GM12872 (cell line): ENCODE data around the gene VSIG4.

Source experiments
- TF ChIP-seq, protein P1 (sequence below): IDR thresholded peaks from 3 replicates; pipeline ENCODE4 v1.5.1; 2011; ENCODE audit warnings: low read depth, mild to moderate bottlenecking, low read length, moderate library complexity; ENCODE audit not compliant: insufficient read depth

VSIG4 gene, protein sequence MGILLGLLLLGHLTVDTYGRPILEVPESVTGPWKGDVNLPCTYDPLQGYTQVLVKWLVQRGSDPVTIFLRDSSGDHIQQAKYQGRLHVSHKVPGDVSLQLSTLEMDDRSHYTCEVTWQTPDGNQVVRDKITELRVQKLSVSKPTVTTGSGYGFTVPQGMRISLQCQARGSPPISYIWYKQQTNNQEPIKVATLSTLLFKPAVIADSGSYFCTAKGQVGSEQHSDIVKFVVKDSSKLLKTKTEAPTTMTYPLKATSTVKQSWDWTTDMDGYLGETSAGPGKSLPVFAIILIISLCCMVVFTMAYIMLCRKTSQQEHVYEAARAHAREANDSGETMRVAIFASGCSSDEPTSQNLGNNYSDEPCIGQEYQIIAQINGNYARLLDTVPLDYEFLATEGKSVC

DNA sequence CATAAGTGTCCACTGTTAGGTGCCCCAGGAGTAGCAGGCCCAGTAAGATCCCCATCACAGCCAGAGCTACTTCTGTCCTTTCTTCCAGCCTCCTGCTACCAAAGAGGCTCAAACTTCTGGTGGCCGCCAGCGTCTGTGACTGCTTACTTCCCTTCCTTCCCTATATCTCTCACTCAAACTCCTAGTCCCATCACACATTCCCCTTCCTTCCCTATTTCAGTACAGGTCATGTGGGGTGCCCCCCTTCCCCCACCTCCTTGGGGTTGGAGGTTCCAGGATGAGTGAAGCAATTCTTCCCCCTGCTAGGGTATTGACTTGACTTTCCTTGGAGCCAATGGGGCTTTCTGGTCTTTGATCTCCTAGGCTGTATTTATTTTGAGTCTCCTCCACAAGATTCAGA, at the start of gene VSIG4:
TSS of gene VSIG4 (minus strand) at position 137 of the 400 bp plus-strand sequence. CDS start at position 55, 82 bp downstream.
- TF ChIP-seq, protein P1, sequence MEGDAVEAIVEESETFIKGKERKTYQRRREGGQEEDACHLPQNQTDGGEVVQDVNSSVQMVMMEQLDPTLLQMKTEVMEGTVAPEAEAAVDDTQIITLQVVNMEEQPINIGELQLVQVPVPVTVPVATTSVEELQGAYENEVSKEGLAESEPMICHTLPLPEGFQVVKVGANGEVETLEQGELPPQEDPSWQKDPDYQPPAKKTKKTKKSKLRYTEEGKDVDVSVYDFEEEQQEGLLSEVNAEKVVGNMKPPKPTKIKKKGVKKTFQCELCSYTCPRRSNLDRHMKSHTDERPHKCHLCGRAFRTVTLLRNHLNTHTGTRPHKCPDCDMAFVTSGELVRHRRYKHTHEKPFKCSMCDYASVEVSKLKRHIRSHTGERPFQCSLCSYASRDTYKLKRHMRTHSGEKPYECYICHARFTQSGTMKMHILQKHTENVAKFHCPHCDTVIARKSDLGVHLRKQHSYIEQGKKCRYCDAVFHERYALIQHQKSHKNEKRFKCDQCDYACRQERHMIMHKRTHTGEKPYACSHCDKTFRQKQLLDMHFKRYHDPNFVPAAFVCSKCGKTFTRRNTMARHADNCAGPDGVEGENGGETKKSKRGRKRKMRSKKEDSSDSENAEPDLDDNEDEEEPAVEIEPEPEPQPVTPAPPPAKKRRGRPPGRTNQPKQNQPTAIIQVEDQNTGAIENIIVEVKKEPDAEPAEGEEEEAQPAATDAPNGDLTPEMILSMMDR: no peak

DNA sequence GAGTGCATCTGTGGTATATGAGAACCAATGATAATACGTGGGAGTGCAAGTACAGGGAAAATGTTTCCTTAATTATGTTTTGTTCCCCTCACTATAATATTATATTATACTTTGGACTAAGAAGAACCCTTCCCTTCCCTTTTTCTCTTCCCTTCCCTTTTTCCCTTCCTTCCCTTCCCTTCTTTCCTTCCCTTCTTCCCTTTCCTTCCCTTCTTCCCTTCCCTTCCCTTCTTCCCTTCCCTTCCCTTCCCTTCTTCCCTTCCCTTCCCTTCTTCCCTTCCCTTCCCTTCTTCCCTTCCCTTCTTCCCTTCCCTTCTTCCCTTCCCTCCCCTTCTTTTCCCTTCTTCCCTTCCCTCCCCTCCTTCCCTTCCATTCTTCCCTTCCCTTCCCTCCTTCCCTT, 36.9 kb upstream of the VSIG4 start:
- TF ChIP-seq, protein P1: no peak

DNA sequence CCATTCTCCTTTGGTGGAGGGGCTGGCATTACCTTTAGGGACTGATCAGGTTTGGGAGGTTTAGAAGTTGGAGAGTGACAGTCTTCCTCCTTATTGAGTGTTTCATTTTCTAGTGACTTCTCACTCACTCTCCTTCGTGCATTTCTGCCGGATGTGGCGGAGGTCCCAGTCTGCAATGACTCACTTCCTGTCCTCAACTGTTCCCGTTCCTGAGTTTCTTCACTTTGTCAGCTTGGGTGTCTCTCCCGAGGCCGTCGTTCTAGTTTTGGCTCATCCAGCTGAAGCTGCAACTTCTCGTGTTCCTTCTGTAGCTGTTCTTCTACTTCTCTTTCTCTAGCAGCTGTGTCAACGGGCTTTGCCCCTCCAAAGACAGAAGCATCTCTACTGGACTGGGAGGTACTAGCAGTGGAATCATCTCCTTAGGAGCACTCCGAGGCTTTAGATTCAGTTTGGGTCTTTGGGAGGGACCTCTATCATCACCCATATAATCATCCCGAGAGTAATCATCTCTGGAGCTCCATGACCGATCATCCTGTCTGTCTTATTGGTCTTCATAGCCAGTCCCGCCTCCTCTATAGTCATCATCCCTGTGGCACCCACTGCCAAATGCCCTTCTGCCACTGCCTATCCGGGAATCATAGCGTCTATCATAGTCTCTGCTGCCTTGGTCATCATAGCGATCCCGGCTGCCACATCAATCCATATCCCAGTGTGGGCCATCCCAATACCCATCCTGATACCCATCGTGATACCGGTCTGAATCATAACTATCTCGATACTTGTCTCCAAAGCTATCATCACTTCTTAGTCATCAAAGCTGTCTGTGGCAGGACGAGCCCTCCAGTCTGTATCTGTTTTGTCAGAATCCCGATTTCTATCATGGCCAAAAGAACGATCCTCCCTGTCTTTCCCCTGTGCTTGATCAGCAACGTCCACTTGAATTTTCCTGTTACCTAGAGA, 35.3 kb upstream of the VSIG4 start:
- TF ChIP-seq, protein P1: no peak

DNA sequence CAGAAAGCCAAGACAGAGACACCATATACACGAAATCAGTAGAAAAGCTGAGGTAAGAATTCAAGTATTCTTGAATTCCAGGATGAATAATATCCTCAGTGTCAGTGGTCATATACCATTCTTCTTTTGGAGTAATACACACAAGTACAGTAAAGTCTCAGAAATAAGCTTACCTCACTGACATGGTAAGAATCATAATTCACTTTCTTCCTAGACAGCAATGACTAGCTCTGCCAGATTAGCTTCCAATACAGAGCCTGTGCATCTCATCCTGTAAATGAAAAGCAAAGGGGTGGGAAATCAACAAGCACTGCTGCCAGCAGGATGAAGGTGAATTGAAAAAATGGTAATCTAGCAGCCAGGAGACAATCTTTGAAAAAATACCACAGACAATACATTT, 31.2 kb upstream of the VSIG4 start:
- TF ChIP-seq, protein P1: no peak

DNA sequence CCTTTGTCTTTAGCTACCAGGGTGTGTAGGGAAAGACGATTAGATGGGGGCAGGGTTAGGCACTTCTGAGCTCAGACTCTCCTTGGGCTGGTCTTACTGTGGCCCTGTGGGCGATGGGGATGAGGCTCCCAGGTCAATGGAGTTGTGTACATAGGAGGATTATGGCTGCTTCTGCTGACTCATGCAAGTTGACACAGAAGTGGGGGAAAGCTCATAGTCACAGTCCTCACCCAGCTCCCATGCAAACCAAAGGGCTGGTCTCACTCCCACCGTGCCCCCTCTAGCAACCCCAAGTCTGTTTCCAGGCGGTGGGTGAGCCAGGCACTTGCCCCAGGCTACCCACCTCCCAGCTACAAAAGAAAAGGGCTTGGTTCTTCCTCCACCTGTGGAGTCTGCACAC, 24.4 kb upstream of the VSIG4 start:
- TF ChIP-seq, protein P1: no peak

DNA sequence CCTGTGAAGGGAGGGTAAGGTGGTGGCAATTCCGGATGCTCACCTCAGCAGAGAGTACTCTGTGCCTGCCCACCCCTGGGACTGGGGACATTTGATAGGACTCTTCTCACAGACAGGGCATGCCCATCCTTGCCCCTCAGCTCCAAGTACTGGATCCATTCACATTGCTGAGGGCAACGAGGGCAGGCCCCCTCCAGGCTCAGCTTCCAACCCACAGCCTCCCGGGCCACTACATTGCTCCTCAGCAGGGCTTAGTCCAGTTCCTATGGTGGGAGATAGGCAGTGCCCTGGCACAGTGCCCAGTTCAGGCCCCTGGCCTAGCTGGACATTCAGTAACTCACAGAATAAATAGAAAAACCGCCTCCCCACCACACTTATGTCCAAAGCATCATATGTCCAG, 15.1 kb upstream of the VSIG4 start:
- TF ChIP-seq, protein P1: no peak

DNA sequence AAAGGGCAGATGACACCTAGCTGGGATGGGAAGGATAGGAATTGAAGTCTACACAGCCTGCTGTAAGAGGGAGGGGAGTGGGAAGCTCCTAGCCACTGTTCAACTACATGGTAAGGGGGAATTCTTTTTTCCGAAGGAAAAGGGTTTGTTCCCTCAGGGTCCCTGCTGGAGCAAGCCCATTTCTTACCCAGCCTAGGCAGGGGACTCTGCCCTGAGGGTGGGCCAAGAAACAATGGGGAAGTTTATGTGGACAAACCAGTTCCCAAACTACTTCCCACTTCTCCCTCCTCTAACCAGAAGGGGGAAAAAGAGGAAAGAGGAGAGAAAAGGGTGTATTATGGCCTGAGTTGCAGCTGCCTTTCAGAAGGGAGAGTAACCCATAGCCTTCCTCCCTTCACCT, 13.5 kb upstream of the VSIG4 start:
- TF ChIP-seq, protein P1: no peak
